ENCODE measurements around the gene TRABD. TPM values are rescaled to one million over a fixed set of nuclear protein-coding genes. Genes with fewer than 3 reads are reported as not detected.

TRABD gene
- total RNA-seq, 1 experiment from 2014 or later, result 57.3 TPM

DNA sequence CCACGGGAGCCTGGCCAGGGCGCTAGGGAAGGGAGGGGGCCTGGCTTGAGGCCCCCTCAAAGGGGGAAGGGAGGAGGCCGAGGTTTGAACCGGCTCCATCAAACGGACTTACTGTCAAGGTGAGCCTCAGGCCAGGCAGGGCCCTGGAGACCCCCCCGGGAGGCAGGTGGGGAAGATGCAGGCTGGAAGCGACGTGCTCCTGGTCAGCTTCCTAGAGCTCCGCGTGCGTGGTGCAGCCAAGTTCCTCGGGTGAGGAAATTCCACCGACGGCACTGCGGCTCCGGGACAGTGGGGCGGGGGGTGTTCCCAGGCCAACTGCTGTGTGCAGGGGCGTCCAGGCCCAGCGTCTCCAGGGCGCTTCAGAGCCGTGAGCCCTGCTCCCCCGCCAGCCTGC is 7.2 kb upstream of the TRABD start:
- TF ChIP-seq, protein P1, sequence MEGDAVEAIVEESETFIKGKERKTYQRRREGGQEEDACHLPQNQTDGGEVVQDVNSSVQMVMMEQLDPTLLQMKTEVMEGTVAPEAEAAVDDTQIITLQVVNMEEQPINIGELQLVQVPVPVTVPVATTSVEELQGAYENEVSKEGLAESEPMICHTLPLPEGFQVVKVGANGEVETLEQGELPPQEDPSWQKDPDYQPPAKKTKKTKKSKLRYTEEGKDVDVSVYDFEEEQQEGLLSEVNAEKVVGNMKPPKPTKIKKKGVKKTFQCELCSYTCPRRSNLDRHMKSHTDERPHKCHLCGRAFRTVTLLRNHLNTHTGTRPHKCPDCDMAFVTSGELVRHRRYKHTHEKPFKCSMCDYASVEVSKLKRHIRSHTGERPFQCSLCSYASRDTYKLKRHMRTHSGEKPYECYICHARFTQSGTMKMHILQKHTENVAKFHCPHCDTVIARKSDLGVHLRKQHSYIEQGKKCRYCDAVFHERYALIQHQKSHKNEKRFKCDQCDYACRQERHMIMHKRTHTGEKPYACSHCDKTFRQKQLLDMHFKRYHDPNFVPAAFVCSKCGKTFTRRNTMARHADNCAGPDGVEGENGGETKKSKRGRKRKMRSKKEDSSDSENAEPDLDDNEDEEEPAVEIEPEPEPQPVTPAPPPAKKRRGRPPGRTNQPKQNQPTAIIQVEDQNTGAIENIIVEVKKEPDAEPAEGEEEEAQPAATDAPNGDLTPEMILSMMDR (IDR thresholded peaks at IDR 0.05; ENCODE audit: unreplicated experiment), result no peak
- no peak for DNase-seq
- no peak overlapping the region for H3K27ac Mint-ChIP-seq (ENCODE audit: unreplicated experiment)
- peaks cover 12% of the 10 kb centered on the region for H3K36me3 Mint-ChIP-seq (ENCODE audit: insufficient read depth, unreplicated experiment)
- H3K9me3 Mint-ChIP-seq (ENCODE audit: low read depth, unreplicated experiment), result no peaks in the 10 kb centered on the region
- H3K27me3 Mint-ChIP-seq (ENCODE audit: unreplicated experiment), result no peaks in the 10 kb centered on the region
- CTCF ChIA-PET, result no interaction called here
- H3K4me1 Mint-ChIP-seq (ENCODE audit: low read depth, unreplicated experiment), result no peaks in the 10 kb centered on the region
- H3K4me3 Mint-ChIP-seq (ENCODE audit: low read depth, unreplicated experiment), result no peak overlapping the region
- intact Hi-C loops (cut with micrococcal nuclease; ENCODE audit: unreplicated experiment), result no loop called here
- no TSS peak for BruUV-seq (replicated peaks)

DNA sequence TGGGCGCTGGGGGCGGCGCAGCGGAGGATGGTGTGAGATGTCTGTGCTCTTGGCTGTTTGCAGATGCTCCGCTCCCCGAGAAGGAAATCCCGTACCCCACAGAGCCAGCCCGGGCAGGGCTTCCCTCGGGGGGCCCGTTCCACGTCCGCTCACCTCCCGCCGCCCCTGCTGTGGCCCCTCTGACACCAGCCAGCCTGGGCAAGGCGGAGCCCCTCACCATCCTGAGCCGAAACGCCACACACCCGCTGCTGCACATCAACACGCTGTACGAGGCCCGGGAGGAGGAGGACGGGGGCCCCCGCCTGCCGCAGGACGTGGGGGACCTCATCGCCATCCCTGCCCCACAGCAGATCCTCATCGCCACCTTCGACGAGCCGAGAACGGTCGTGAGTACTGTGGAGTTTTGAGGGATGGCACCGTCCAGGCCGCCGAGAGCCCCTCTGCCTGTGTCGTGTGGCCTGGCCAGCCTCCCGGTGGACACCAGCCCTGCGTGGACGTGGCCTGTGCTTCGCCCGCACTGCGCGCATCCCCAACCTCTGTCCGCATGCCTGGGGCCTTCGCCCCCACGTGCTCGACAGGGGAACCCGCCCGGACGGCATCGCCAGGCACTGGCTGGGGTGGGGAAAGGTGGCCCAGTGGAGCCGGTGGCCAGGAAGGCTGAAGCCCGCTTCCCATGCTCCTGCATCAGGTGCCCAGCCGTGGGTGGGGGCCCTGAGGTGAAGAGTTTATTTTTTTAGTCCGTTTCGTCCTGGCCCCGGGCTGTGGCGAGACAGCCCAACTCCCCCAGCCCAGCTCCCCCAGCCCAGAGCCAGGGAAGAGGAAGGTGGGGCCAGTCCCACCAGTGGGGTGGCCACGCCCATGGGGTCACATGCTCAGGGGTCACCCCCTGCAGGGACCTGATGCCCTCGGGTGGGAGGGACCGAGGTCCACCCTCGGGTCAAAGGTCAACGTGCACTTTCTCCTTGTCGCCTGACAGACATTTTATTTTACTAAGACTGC is 6.5 kb upstream of the TRABD start:
- no peaks in the 10 kb centered on the region for H3K4me1 Mint-ChIP-seq (ENCODE audit: low read depth, unreplicated experiment)
- no peak for DNase-seq
- CTCF ChIA-PET, result no interaction called here
- no peak overlapping the region for H3K27ac Mint-ChIP-seq (ENCODE audit: unreplicated experiment)
- H3K36me3 Mint-ChIP-seq (ENCODE audit: insufficient read depth, unreplicated experiment), result peaks cover 12% of the 10 kb centered on the region
- H3K27me3 Mint-ChIP-seq (ENCODE audit: unreplicated experiment), result no peaks in the 10 kb centered on the region
- H3K4me3 Mint-ChIP-seq (ENCODE audit: low read depth, unreplicated experiment), result no peak overlapping the region
- no peaks in the 10 kb centered on the region for H3K9me3 Mint-ChIP-seq (ENCODE audit: low read depth, unreplicated experiment)
- intact Hi-C loops (cut with micrococcal nuclease; ENCODE audit: unreplicated experiment), result no loop called here
- no TSS peak for BruUV-seq (replicated peaks)
- TF ChIP-seq, protein P1 (IDR thresholded peaks at IDR 0.05; ENCODE audit: unreplicated experiment), result no peak

- CTCF ChIA-PET, result no interaction called here
- Mint-ChIP-seq H3K27me3 (ENCODE audit: unreplicated experiment) (no peaks in the 10 kb centered on the region), H3K9me3 (ENCODE audit: low read depth, unreplicated experiment) (no peaks in the 10 kb centered on the region), H3K36me3 (ENCODE audit: insufficient read depth, unreplicated experiment) (peaks cover 12% of the 10 kb centered on the region), H3K4me3 (ENCODE audit: low read depth, unreplicated experiment) (no peak overlapping the region), H3K27ac (ENCODE audit: unreplicated experiment) (no peak overlapping the region), H3K4me1 (ENCODE audit: low read depth, unreplicated experiment) (no peaks in the 10 kb centered on the region)
- no peak for DNase-seq
- intact Hi-C loops (cut with micrococcal nuclease; ENCODE audit: unreplicated experiment), result no loop called here
- BruUV-seq (replicated peaks), result no TSS peak
- TF ChIP-seq, protein P1 (IDR thresholded peaks at IDR 0.05; ENCODE audit: unreplicated experiment), result no peak
Measured at GRCh38 chr22:50179937-50180726, 5.6 kb upstream of the TRABD start.

- H3K4me1 Mint-ChIP-seq (ENCODE audit: low read depth, unreplicated experiment), result no peaks in the 10 kb centered on the region
- no peaks in the 10 kb centered on the region for H3K9me3 Mint-ChIP-seq (ENCODE audit: low read depth, unreplicated experiment)
- intact Hi-C loops (cut with micrococcal nuclease; ENCODE audit: unreplicated experiment), result no loop called here
- peaks cover 20% of the 10 kb centered on the region for H3K36me3 Mint-ChIP-seq (ENCODE audit: insufficient read depth, unreplicated experiment)
- no peak for DNase-seq
- TF ChIP-seq, protein P1 (IDR thresholded peaks at IDR 0.05; ENCODE audit: unreplicated experiment), result no peak
- no peak overlapping the region for H3K27ac Mint-ChIP-seq (ENCODE audit: unreplicated experiment)
- BruUV-seq (replicated peaks), result no TSS peak
- CTCF ChIA-PET, result no interaction called here
- no peaks in the 10 kb centered on the region for H3K27me3 Mint-ChIP-seq (ENCODE audit: unreplicated experiment)
- no peak overlapping the region for H3K4me3 Mint-ChIP-seq (ENCODE audit: low read depth, unreplicated experiment)
Measured at GRCh38 chr22:50180727-50181521, 4.8 kb upstream of the TRABD start.

Measured in Calu3 (cell line).